Ovary (tissue), 3 donors: Measurements from ENCODE around the gene PRPF8.
"Not testable (repeated sequence)": the region's sequence is repeated elsewhere in the genome, so short reads cannot be mapped to it uniquely, and the experiment has no call there.

ENCODE experiments used
- CTCF ChIP-seq, 3 donors: fragments of 450-650 bp in 2 of 3; fragments of 200-600 bp in 1 of 3; IDR thresholded peaks; one replicate each; pipeline versions ENCODE4 v1.5.1 to v1.8.0; 2016 to 2022; ENCODE audit warnings: antibody characterized with exemption in 3 of 3, mild to moderate bottlenecking in 1 of 3
- EP300 ChIP-seq: sonication (generic); formaldehyde crosslinking; IDR thresholded peaks from one replicate; pipeline ENCODE4 v1.6.1; 2017; ENCODE audit warnings: antibody characterized with exemption
- POLR2A ChIP-seq: fragments of 450-650 bp; IDR thresholded peaks from one replicate; pipeline ENCODE4 v1.6.1; 2017; ENCODE audit warnings: antibody characterized with exemption, mild to moderate bottlenecking, moderate library complexity
- donor health status: DM: no; HTN: no; CAD: no.

GRCh38 chr17:1722022-1722421 lies 37.4 kb upstream of the PRPF8 start:
- not testable (repeated sequence) for TF ChIP-seq CTCF (IDR thresholded peaks at IDR 0.05); EP300; POLR2A
